GM12891 (cell line): Measurements from ENCODE around the gene RMP24.

Experiments used
- PAX5 ChIP-seq: IDR thresholded peaks from 2 replicates; pipeline ENCODE4 v1.6.1; 2011; ENCODE audit warnings: low read length, moderate library complexity, mild to moderate bottlenecking; ENCODE audit not compliant: insufficient read depth, severe bottlenecking
- POLR2A ChIP-seq: IDR thresholded peaks from 2 replicates; pipeline ENCODE4 v1.6.1; 2011; ENCODE audit warnings: low read depth, low read length, control low read depth
- POLR2AphosphoS5 ChIP-seq: IDR thresholded peaks from 2 replicates; pipeline ENCODE4 v1.6.1; 2011; ENCODE audit warnings: low read depth, low read length, control low read depth
- POU2F2 ChIP-seq: IDR thresholded peaks from 2 replicates; pipeline ENCODE4 v1.6.1; 2011; ENCODE audit warnings: low read depth, mild to moderate bottlenecking, control low read depth, low read length, moderate library complexity
- SPI1 ChIP-seq: IDR thresholded peaks from 2 replicates; pipeline ENCODE4 v1.6.1; 2011; ENCODE audit warnings: low read depth, low read length, control low read depth
- TAF1 ChIP-seq: IDR thresholded peaks from 2 replicates; pipeline ENCODE4 v1.6.1; 2011; ENCODE audit warnings: low read depth, low read length, control low read depth

DNA sequence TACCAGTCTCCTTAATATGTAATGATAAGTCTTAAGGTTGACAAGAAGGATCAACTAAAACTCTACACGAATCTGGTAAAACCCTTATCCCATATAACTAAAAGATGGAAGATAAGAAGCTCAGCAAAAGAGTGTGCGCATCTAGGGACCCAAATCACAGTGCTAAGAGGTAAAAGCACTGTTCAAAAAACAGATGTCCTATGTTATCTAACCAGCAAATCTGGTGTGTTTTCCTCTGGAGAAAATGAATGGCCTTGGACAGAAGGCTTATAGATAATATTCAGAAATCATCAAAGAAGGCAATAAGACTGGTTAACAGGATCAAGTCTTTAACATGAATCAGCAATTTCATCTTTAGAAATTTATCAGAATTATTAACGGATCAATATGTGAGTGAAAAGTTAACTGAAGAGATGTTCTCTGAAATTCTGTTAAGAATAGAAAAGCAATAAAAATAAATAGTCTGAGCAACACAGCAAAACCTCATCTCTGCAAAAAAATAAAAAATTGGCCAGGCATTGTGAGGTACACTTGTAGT, 47.8 kb downstream of the RMP24 start:
- no peak for TF ChIP-seq POLR2AphosphoS5
- TF ChIP-seq POLR2A = no peak
- TF ChIP-seq TAF1 = no peak
- no peak for TF ChIP-seq POU2F2
- no peak for TF ChIP-seq SPI1
- TF ChIP-seq PAX5 = no peak
